ENCODE data around the gene MAMLD1.

Gene MAMLD1

GRCh38 chrX:150406596-150406995, 43.5 kb downstream of the MAMLD1 start:
- DNase-seq (ENCODE audit: low read depth, low spot score), result no peak

GRCh38 chrX:150408007-150408406, 44.9 kb downstream of the MAMLD1 start:
- no peak for DNase-seq (ENCODE audit: low read depth, low spot score)

- DNase-seq (ENCODE audit: low read depth, low spot score), result no peak
Observed at GRCh38 chrX:150408561-150408960, 45.4 kb downstream of the MAMLD1 start.

GRCh38 chrX:150409486-150409885, 46.4 kb downstream of the MAMLD1 start:
- no peak for DNase-seq (ENCODE audit: low read depth, low spot score)

GRCh38 chrX:150409964-150410363, 46.8 kb downstream of the MAMLD1 start:
- no peak for DNase-seq (ENCODE audit: low read depth, low spot score)

- no peak for DNase-seq (ENCODE audit: low read depth, low spot score)
Observed at GRCh38 chrX:150410513-150410912, 47.4 kb downstream of the MAMLD1 start.

GRCh38 chrX:150411656-150412055, 48.5 kb downstream of the MAMLD1 start:
- no peak for DNase-seq (ENCODE audit: low read depth, low spot score)

- no peak for DNase-seq (ENCODE audit: low read depth, low spot score)
Observed at GRCh38 chrX:150414228-150414627, 51.1 kb downstream of the MAMLD1 start.

- DNase-seq (ENCODE audit: low read depth, low spot score), result no peak
Observed at GRCh38 chrX:150416469-150416868, 53.4 kb downstream of the MAMLD1 start.

- DNase-seq (ENCODE audit: low read depth, low spot score), result no peak
Observed at GRCh38 chrX:150421816-150422215, 58.7 kb downstream of the MAMLD1 start.

- DNase-seq (ENCODE audit: low read depth, low spot score), result no peak
Observed at GRCh38 chrX:150429594-150429993, 66.5 kb downstream of the MAMLD1 start.

GRCh38 chrX:150436195-150436594, 73.1 kb downstream of the MAMLD1 start:
- no peak for DNase-seq (ENCODE audit: low read depth, low spot score)

- DNase-seq (ENCODE audit: low read depth, low spot score), result no peak
Observed at GRCh38 chrX:150438165-150438564, 75.0 kb downstream of the MAMLD1 start.

- no peak for DNase-seq (ENCODE audit: low read depth, low spot score)
Observed at GRCh38 chrX:150446151-150446550, 83.0 kb downstream of the MAMLD1 start.

GRCh38 chrX:150446995-150447394, 83.9 kb downstream of the MAMLD1 start:
- DNase-seq (ENCODE audit: low read depth, low spot score), result no peak

GRCh38 chrX:150449313-150449712, 86.2 kb downstream of the MAMLD1 start:
- DNase-seq (ENCODE audit: low read depth, low spot score), result no peak

- DNase-seq (ENCODE audit: low read depth, low spot score), result no peak
Observed at GRCh38 chrX:150450519-150451177, 87.5 kb downstream of the MAMLD1 start.

GRCh38 chrX:150451953-150452352, 88.8 kb downstream of the MAMLD1 start:
- DNase-seq (ENCODE audit: low read depth, low spot score), result no peak

- no peak for DNase-seq (ENCODE audit: low read depth, low spot score)
Observed at GRCh38 chrX:150454083-150454482, 91.0 kb downstream of the MAMLD1 start.

GRCh38 chrX:150454508-150455214, 91.5 kb downstream of the MAMLD1 start:
- DNase-seq (ENCODE audit: low read depth, low spot score), result no peak

- DNase-seq (ENCODE audit: low read depth, low spot score), result no peak
Observed at GRCh38 chrX:150455215-150455608, 92.1 kb downstream of the MAMLD1 start.

- no peak for DNase-seq (ENCODE audit: low read depth, low spot score)
Observed at GRCh38 chrX:150456466-150456865, 93.3 kb downstream of the MAMLD1 start.

- DNase-seq (ENCODE audit: low read depth, low spot score), result no peak
Observed at GRCh38 chrX:150456941-150457340, 93.8 kb downstream of the MAMLD1 start.
